Liver (tissue), 9 donors: ENCODE data around the gene DSCAM. TPM values are rescaled to one million over a fixed set of nuclear protein-coding genes. Genes with fewer than 3 reads are reported as not detected.

ENCODE experiments used
- DNase-seq: peaks from one replicate; pipeline ENCODE4 v3.0.0-alpha.2; 2017; ENCODE audit warnings: low spot score
- H3K27ac ChIP-seq, 2 donors: one replicate each; pipeline ENCODE4 v1.7.0; 2013; ENCODE audit warnings: inconsistent platforms in 2 of 2, low read length in 2 of 2, control low read depth in 1 of 2, low read depth in 1 of 2, mild to moderate bottlenecking in 1 of 2
- H3K27me3 ChIP-seq, 4 donors: one replicate each; pipeline versions ENCODE4 v1.6.1 to v1.7.0; 2013; ENCODE audit warnings: low read length in 3 of 4, inconsistent platforms in 1 of 4, mild to moderate bottlenecking in 1 of 4, moderate library complexity in 1 of 4; ENCODE audit not compliant: control insufficient read depth in 4 of 4, insufficient read depth in 4 of 4
- H3K36me3 ChIP-seq, 4 donors: one replicate each; pipeline versions ENCODE4 v1.6.1 to v1.7.0; 2013; ENCODE audit warnings: low read length in 3 of 4, mild to moderate bottlenecking in 3 of 4, low read depth in 1 of 4, moderate library complexity in 1 of 4; ENCODE audit not compliant: control insufficient read depth in 4 of 4, insufficient read depth in 3 of 4
- H3K4me1 ChIP-seq, 4 donors: one replicate each; pipeline versions ENCODE4 v1.6.1 to v1.7.0; 2013; ENCODE audit warnings: low read length in 3 of 4, mild to moderate bottlenecking in 3 of 4, moderate library complexity in 1 of 4; ENCODE audit not compliant: control insufficient read depth in 4 of 4, insufficient read depth in 4 of 4
- H3K4me3 ChIP-seq, 3 donors: one replicate each; pipeline versions ENCODE4 v1.6.1 to v1.7.0; 2013; ENCODE audit warnings: low read length in 3 of 3, control low read depth in 1 of 3, low read depth in 1 of 3, mild to moderate bottlenecking in 1 of 3
- H3K9ac ChIP-seq, 2 donors: one replicate each; pipeline ENCODE4 v1.7.0; 2013; ENCODE audit warnings: low read length in 2 of 2, mild to moderate bottlenecking in 2 of 2, moderate library complexity in 2 of 2, control low read depth in 1 of 2, low read depth in 1 of 2
- H3K9me3 ChIP-seq, 4 donors: one replicate each; pipeline versions ENCODE4 v1.6.1 to v1.7.0; 2013; ENCODE audit warnings: low read length in 3 of 4; ENCODE audit not compliant: control insufficient read depth in 4 of 4
- EGR1 ChIP-seq, 2 donors: IDR thresholded peaks; 2 replicates each; pipeline ENCODE4 v1.6.1; 2016 to 2018; ENCODE audit warnings: antibody characterized with exemption in 2 of 2, low read depth in 2 of 2
- FOXA1 ChIP-seq: IDR thresholded peaks from 2 replicates; pipeline ENCODE4 v1.6.1; 2016; ENCODE audit warnings: antibody characterized with exemption
- FOXA2 ChIP-seq: IDR thresholded peaks from 2 replicates; pipeline ENCODE4 v1.6.1; 2016; ENCODE audit warnings: antibody characterized with exemption
- GABPA ChIP-seq, 2 donors: IDR thresholded peaks in 1 of 2; conservative IDR thresholded peaks in 1 of 2; 2 replicates each; pipeline ENCODE4 v1.6.1; 2016; ENCODE audit warnings: antibody characterized with exemption in 2 of 2, mild to moderate bottlenecking in 1 of 2, moderate library complexity in 1 of 2
- HNF4A ChIP-seq, 2 donors: conservative IDR thresholded peaks; 2 replicates each; pipeline ENCODE4 v1.6.1; 2016; ENCODE audit warnings: antibody characterized with exemption in 2 of 2, mild to moderate bottlenecking in 2 of 2
- HNF4G ChIP-seq: IDR thresholded peaks from 2 replicates; pipeline ENCODE4 v1.6.1; 2016; ENCODE audit warnings: antibody characterized with exemption
- JUND ChIP-seq, 2 donors: IDR thresholded peaks; 2 replicates each; pipeline ENCODE4 v1.6.1; 2016; ENCODE audit warnings: antibody characterized with exemption in 2 of 2
- NR2F2 ChIP-seq: IDR thresholded peaks from 2 replicates; pipeline ENCODE4 v1.6.1; 2016; ENCODE audit warnings: antibody characterized with exemption
- YY1 ChIP-seq: IDR thresholded peaks from 2 replicates; pipeline ENCODE4 v1.6.1; 2016; ENCODE audit warnings: antibody characterized with exemption, mild to moderate bottlenecking
- WGBS: extraction: QIAGEN DNeasy Blood & Tissue Kit; methylation state at CpG from one replicate; pipeline ENCODE4 v1.1.7; 2013; 5-methylcytosine and 5-hydroxymethylcytosine counted together
- polyA plus RNA-seq, 2 donors: library from polyadenylated mRNA; stranded (reverse) in 1 of 2; unstranded in 1 of 2; fragments of 200-250 nt in 1 of 2; fragments of >200 nt in 1 of 2; fragmentation: Nextera tagmentation in 1 of 2; extraction: Ambion mirVana in 1 of 2; gene quantifications; one replicate each; pipeline versions ENCODE4 v1.2.1 to v1.2.3, GENCODE V29; 2013 to 2015
- total RNA-seq, 2 donors: library from RNA; depleted of rRNA; stranded (reverse); fragments of >200 nt; gene quantifications; one replicate each; pipeline ENCODE4 v1.2.3, GENCODE V29; 2014
- TF ChIP-seq, protein P1 (sequence below): IDR thresholded peaks from 2 replicates; pipeline ENCODE4 v1.6.1; 2016; ENCODE audit warnings: antibody characterized with exemption
- TF ChIP-seq, protein P2 (sequence below): fragments of 150-350 bp; IDR thresholded peaks from 2 replicates; pipeline ENCODE4 v1.5.1; 2017; ENCODE audit warnings: improper control_type of control experiment, low read depth, low read length; ENCODE audit not compliant: missing input control
- TF ChIP-seq, protein P3 (sequence below): IDR thresholded peaks from 2 replicates; pipeline ENCODE4 v1.6.1; 2016; ENCODE audit warnings: antibody characterized with exemption, mild to moderate bottlenecking
- TF ChIP-seq, protein P4 (sequence below): IDR thresholded peaks from 2 replicates; pipeline ENCODE4 v1.6.1; 2016; ENCODE audit warnings: antibody characterized with exemption
- donor health status: healthy.
- donor health status: healthy.
- donor health status: healthy.
- donor health status: healthy.
- donor health status: healthy.

The DSCAM gene
- total and polyA plus RNA-seq, 4 donors, result 0.02 to 0.23 (median 0.10) TPM

GRCh38 chr21:40736145-40736544, 110.8 kb downstream of the DSCAM start:
- Histone ChIP-seq H3K9me3 (no peaks in the 10 kb centered on the region), H3K27ac (no peak overlapping the region), H3K4me3 (no peak overlapping the region), H3K9ac (no peak overlapping the region), H3K27me3 (peaks cover 0 to 3% (median 0%) of the 10 kb centered on the region in 4 donors), H3K4me1 (no peaks in the 10 kb centered on the region), H3K36me3 (no peaks in the 10 kb centered on the region)
- WGBS, result 48% methylated on average over 3 of the region's 3 CpGs
- no peak for DNase-seq
- TF ChIP-seq, protein P1, sequence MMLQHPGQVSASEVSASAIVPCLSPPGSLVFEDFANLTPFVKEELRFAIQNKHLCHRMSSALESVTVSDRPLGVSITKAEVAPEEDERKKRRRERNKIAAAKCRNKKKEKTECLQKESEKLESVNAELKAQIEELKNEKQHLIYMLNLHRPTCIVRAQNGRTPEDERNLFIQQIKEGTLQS, result no peak
- TF ChIP-seq HNF4G (no peak), HNF4A (conservative IDR thresholded peaks at IDR 0.05) (no peak), NR2F2 (no peak), YY1 (no peak), FOXA2 (no peak)
- TF ChIP-seq, protein P2, sequence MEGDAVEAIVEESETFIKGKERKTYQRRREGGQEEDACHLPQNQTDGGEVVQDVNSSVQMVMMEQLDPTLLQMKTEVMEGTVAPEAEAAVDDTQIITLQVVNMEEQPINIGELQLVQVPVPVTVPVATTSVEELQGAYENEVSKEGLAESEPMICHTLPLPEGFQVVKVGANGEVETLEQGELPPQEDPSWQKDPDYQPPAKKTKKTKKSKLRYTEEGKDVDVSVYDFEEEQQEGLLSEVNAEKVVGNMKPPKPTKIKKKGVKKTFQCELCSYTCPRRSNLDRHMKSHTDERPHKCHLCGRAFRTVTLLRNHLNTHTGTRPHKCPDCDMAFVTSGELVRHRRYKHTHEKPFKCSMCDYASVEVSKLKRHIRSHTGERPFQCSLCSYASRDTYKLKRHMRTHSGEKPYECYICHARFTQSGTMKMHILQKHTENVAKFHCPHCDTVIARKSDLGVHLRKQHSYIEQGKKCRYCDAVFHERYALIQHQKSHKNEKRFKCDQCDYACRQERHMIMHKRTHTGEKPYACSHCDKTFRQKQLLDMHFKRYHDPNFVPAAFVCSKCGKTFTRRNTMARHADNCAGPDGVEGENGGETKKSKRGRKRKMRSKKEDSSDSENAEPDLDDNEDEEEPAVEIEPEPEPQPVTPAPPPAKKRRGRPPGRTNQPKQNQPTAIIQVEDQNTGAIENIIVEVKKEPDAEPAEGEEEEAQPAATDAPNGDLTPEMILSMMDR, result no peak
- TF ChIP-seq, protein P3, sequence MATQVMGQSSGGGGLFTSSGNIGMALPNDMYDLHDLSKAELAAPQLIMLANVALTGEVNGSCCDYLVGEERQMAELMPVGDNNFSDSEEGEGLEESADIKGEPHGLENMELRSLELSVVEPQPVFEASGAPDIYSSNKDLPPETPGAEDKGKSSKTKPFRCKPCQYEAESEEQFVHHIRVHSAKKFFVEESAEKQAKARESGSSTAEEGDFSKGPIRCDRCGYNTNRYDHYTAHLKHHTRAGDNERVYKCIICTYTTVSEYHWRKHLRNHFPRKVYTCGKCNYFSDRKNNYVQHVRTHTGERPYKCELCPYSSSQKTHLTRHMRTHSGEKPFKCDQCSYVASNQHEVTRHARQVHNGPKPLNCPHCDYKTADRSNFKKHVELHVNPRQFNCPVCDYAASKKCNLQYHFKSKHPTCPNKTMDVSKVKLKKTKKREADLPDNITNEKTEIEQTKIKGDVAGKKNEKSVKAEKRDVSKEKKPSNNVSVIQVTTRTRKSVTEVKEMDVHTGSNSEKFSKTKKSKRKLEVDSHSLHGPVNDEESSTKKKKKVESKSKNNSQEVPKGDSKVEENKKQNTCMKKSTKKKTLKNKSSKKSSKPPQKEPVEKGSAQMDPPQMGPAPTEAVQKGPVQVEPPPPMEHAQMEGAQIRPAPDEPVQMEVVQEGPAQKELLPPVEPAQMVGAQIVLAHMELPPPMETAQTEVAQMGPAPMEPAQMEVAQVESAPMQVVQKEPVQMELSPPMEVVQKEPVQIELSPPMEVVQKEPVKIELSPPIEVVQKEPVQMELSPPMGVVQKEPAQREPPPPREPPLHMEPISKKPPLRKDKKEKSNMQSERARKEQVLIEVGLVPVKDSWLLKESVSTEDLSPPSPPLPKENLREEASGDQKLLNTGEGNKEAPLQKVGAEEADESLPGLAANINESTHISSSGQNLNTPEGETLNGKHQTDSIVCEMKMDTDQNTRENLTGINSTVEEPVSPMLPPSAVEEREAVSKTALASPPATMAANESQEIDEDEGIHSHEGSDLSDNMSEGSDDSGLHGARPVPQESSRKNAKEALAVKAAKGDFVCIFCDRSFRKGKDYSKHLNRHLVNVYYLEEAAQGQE, result no peak
- TF ChIP-seq, protein P4, sequence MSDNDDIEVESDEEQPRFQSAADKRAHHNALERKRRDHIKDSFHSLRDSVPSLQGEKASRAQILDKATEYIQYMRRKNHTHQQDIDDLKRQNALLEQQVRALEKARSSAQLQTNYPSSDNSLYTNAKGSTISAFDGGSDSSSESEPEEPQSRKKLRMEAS, result no peak

DNA sequence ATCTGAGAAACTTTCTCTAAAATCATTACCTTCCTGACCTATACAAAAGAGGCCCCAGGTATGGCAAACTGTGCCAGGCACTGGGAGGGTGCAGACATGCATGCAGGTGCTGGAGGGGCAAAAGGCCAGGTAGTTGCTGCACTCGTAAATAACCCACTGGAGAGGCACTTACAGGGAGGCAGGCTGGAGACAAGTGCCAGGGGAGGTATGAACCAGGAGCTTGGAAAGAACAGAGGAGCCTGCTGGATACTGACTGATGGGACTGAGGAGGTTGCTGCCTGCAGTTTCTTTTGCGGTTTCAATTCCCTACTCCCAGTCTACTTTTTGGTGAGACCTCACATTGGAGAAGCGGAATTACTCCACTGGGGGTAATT, 113.9 kb downstream of the DSCAM start:
- 82% methylated on average over 3 of the region's 3 CpGs for WGBS
- Histone ChIP-seq H3K9me3 (no peaks in the 10 kb centered on the region), H3K36me3 (no peaks in the 10 kb centered on the region), H3K27ac (no peak overlapping the region), H3K27me3 (peaks cover 0 to 3% (median 0%) of the 10 kb centered on the region in 4 donors), H3K4me1 (no peaks in the 10 kb centered on the region), H3K4me3 (no peak overlapping the region), H3K9ac (no peak overlapping the region)
- DNase-seq, result no peak
- no peak for TF ChIP-seq FOXA1
- no peak for TF ChIP-seq YY1
- TF ChIP-seq EGR1 (IDR thresholded peaks at IDR 0.05; ENCODE audit: low read depth in 2 of 2), result no peak
- TF ChIP-seq, protein P1, result no peak
- TF ChIP-seq, protein P4, result no peak
- no peak for TF ChIP-seq HNF4G
- TF ChIP-seq GABPA (IDR thresholded peaks at IDR 0.05 in 1 of 2, conservative IDR thresholded peaks at IDR 0.05 in 1 of 2), result no peak
- TF ChIP-seq JUND (IDR thresholded peaks at IDR 0.05), result no peak
- TF ChIP-seq, protein P3, result no peak
